ENCODE data around the gene SAMMSON.

SAMMSON gene

DNA sequence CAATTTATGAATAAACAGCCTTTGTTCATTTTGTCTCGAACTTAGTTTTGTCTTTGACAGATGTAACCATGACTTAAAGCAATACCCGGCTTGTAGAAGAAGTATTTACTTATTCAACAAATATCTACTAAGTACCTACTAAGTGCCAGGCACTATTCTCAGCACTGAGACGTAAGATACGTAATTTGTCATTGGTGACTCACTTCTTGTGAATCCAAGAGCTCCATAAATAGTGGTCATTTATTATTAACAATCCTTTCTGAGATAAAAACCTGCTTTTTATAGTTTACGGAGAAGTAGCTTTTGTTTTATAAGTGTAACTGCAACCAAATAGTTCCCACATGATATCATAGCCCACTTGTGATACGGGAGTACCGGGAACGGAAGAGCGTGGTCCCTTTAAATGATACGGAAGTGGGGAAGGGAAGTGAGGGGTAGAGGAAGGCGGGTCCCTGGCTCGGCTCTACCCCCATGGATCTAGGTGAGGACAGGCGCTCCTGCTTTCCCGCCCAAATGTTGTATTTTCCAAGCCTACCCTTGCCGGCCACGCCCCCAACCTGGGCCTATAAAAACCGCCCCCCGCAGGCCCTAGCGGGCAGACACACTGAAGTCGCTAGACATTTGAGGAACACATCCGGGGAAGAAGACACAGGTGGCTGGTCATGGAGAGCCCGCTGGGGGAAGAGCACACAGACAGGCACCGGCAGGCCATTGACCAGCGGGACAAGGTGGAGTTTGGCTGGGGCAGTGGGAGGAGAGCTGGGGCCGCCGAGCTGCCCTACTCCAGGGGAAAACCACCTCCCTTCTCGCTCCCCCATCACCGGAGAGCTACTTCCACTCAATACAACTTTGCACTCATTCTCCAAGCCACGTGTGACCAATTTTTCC, at the start of gene SAMMSON:
SAMMSON (plus strand) TSS at position 594 of the 888 bp plus-strand sequence.
- DNase-seq (ENCODE audit: low spot score): no peak

DNA sequence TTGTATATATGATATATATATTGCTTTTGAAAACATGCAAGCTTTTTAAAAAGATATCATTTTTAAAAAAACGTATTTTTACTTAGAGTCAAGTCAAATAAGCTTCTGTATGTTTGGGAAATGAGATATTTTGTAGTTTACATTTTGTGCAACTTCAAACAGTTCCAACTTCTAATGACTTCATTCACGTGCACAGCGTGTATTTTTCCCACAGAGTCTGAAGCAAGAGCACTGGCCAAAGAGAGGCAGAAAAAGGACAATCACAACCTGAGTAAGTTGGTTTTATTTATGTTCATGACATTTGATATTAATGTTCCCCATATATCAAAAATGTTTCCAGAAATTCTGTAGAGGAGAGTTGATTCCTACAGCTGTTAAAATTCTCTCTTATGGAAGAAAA, 47.9 kb upstream of the SAMMSON start:
- no peak for DNase-seq (ENCODE audit: low spot score)

DNA sequence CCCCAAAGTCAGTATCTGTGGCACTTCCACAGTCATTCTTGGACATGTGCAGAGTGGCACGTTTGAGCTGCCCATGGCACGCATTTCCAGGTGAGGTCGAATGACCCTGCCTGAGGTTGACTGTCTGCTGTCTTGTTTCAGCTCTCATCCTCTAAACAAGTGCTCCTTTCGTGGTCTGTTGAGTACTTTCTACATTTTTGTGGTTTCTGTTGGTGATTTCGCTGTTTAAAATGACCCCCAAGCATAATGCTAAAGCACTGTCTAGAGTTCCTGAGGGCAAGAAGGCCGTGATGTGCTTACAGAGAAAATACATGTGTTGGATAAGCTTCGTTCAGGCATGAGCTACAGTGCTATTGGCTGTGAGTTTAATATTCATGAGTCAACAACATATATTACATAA, 40.0 kb upstream of the SAMMSON start:
- DNase-seq (ENCODE audit: low spot score): no peak

DNA sequence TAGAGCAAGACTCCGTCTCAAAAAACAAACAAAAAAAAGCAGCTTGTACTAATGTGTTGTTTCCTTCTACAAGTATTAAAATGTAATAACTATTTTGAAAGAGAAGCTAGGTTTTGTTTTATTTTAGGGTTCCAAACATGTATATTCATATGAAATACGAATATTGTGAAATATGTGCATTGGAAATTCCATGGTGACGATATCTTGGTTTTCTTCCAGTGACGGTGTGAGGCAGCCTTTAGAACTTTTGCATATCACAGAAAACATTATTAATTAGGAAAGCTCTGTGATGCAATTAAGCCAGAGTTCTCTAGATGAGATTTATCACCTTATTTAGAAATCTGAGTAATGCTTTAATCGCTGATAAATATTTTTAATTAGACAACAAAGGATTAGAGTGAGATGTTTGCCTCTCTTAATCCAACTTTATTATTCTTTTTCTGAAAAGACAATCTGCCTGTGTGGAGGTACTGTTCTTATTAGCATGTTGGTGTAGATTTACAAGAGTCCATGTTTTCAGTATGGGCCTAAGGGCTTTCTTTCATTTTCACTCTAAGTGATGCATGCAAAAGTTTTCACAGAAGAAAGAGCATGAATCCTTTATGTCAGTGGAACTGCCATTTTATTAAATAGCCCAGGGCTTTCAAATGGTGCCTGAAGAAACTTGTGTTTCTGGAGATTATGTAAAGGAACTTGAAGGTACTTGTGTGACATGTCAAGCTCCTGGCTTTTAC, 37.7 kb upstream of the SAMMSON start:
- DNase-seq (ENCODE audit: low spot score): no peak

DNA sequence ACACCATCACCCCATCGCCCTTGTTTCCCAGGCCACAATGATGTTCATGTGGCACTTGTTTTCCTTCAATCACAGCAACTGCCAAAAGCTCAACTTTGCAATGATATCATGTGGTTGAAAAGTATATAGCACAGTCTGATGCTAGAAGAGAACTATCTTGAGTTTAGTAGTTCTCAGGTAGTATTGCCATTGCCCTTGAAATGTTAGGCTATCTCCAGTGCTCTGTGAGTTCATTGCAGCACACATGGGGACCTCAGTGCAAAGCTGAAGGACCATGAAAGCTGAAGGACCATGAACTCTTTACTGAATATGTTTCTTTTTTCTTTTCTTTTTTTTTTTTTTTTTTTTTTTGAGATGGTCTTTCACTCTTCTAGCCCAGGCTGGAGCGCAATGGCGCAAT, 35.9 kb upstream of the SAMMSON start:
- DNase-seq (ENCODE audit: low spot score): no peak

DNA sequence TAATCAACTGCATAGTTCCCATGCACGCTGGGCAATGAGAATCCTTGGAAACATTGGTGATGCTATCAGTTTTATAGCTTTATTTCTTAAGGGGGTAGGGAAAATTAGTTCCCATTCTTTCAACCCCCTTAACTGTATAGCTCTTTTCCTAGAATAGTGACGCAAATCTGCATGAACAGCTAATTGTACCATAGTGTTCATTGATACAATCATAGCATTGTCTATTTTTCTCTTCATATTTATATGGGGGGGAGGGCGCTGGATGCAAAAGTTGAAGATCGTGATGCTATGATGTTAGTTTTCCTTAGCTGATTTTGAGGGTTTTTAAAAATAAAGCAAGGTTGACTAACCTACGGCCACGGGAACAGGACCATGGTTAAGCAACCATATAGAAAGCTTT, 32.4 kb upstream of the SAMMSON start:
- no peak for DNase-seq (ENCODE audit: low spot score)

DNA sequence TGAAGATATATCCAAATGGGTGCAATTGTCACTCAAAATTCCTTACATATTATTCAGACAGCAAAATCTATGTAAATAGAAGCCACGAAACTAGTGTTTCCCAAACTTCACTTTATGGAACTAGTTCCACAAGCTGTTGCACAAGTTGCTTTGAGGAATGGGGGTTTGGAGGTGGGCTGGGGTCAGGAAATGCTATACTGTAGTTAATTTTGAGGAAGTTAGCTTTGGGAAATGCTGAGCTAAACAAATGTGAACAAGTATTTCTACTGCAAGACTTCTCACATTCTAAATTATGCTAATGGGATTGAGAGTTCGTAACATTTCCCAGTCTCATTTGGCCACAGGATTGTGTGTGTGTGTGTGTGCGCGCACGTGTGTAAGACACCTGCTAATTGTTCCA, 28.7 kb upstream of the SAMMSON start:
- DNase-seq (ENCODE audit: low spot score): no peak

DNA sequence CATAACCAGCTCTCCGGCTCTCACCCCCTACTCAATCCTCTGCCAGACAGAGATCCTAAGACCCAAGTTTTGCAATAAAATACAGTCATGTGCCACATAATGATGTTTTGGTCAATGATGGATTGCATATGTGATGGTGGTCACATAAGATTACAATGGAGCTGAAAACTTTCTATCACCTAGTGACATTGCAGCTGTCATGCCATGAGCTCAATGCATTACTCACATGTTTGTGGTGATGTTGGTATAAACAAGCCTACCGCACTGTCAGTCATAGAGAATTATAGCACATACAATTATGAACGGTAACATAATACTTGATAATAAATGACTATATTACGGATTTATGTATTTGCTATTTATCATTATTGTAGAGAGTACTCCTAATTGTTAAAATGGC, 26.9 kb upstream of the SAMMSON start:
- DNase-seq (ENCODE audit: low spot score): no peak

DNA sequence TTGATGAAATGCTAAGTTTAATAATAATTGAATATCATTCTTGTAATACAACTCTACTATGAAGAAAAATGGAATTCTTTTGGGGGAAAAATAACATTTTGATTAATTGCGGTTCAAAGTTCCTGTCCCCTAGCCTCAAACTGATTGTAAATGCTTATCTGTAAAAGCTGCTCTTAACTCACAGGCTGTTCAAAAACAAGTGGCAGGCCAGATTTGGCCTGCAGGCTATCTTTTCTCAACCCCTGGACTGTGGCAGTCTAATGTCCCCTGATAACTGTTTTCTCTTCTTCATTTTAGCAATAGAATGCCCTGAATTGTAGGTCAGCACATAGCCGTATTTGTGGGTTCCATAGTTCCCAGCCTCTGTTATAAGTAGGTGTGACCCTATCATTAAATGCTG, 23.5 kb upstream of the SAMMSON start:
- DNase-seq (ENCODE audit: low spot score): no peak

DNA sequence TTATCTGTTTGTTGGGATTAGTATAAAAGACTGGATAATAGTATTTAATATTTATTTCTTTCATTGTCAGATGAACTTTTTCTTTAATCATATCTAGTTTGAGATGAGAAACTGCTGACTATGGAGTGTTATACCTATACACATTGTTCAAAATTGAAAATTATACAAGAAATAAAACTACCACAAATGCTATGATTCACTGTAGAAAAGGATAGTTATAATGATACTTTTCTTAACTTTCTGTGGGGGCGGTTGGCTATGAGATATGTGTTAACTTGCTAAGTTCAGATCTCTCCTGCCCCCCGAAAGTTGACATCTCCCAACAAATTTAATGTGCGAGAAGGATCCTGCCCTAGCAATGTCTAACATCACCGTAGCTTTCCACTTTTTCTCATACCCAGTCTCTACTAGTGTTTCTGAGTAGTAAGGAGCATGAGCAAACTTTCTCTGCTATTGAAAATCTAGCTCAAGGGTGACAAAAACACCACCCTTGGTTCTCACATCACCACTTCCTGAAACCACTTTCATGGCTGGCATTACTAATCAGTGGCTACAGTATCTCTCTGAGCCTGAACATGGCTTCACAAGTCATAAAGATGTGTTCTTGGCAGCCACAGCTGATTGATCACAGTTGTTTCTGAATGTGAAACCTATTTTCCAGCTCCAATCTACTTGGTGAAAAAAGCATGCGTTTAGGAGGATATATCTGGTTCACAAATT, 15.8 kb upstream of the SAMMSON start:
- no peak for DNase-seq (ENCODE audit: low spot score)

DNA sequence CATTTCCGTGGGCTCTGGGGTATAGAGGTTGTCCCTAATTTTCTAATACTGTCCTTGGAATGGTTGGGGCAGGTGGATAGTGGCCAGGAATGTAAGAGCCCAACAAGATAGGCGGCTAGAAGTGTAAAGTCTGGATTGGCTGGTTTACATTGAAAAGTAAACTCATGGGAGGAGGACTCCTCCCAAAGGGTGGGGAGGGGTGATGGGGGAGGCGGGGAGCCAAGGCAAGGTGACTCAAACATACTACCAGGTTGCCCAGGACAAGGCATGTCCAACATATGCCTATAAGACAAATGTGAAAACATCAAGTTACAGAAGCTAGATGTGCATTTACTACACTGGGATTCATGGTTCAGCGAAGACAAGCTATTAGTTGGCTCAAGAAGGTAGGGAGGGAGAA, 14.3 kb upstream of the SAMMSON start:
- DNase-seq (ENCODE audit: low spot score): no peak

DNA sequence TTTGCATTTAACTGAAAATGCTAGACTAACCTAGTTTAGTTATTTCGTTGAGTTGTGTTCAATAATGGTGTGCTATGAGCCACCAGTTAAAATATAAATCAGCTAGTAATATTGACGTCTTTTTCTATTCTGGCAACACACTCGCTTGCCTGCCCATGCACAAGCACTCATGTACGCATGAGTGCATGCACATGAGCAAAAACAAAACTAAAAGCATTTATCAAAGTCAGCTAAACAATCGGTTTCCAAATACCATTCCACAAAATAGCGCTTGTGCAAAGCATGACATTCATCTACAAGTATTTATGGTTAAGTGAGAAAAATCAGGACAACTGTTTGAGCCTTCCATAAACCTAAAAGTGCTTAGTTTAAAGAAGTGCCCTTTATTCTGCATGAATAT, 13.1 kb upstream of the SAMMSON start:
- no peak for DNase-seq (ENCODE audit: low spot score)

DNA sequence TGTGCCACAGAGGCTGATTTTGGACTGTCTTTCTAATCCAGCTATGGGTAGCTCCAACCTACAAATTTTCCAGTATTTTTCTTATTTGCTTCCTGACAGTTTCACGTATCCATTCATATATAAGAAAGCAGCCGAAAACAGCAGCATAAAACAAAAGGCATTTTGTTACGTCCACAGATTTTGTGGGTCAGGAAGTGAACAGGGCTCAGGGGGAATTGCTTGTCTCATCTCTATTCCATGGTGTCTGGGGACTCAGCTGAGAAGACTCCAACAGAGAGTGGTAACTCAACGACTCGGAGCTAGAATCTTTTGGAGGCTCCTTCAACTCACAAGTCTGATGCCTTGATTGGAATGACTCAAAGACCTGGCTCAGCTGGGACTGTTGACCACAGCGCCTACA, 11.7 kb upstream of the SAMMSON start:
- no peak for DNase-seq (ENCODE audit: low spot score)

DNA sequence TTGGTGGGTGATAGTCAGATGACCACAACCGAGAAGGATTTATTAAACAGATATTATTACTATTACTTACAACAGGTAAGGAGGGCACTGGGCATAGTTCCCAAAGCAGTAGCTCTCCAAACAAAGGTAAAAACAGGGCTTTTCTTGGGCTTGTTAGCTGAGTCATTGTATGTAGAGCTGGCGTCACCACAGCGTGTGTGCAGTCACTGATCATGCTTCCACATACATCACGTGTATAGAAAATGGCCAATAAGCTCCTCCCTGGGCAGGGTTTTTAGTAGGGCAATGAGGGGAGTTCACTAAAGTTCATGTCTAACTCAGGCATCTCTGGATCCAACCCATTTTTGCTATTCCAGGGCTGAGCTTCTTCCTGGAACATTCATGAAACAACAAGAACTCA, 5.8 kb upstream of the SAMMSON start:
- no peak for DNase-seq (ENCODE audit: low spot score)

DNA sequence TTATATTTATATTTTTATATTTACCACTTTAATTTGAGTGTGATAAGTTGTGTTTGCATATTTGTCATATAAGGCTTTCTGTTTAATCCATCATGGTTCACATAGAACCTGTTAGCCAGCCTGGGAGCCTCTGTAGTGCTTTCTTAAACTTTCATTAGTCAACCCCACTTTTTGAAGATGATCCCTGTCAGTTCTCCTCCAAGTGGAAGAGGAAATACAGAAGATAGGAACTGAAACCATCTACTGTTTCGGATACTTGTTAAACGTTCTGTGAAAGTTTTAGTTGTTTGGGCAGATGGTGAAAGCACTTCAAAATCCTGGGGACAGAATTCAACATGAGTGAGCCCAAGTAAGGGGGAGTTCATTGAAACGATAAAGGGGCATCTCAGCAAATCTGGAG, 4.6 kb upstream of the SAMMSON start:
- no peak for DNase-seq (ENCODE audit: low spot score)

DNA sequence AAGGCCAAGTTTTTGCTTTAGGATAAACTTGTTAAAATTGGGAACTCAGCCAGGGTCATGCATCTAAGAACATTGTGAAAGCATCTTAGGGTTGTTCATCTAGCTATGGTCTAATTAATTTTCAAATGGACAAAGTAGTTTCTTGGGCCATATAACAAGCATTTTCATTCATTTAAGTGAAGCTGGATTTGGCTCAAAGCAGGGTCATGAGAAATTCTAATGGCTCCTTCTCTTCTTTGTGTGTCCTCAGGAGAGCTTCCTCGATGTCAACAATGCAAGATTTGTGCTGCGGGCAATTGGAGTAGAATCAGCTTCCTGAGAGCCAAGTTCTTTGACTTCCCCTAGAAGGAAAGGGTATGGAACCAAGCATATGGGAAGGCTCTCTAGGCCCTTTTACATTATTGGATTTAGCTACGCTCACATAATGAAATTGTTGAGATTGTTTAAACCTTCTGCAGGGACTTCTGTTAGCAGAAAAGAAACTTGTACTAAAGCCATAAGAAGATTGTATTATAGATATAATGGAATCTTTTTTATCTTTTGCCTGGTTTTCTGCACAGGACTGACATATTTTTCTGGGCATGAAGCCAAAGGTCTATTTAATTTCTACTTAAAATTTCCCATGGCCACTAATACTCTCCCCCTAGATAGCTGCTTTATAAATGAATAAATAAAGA, 1.8 kb upstream of the SAMMSON start:
- DNase-seq (ENCODE audit: low spot score): no peak

DNA sequence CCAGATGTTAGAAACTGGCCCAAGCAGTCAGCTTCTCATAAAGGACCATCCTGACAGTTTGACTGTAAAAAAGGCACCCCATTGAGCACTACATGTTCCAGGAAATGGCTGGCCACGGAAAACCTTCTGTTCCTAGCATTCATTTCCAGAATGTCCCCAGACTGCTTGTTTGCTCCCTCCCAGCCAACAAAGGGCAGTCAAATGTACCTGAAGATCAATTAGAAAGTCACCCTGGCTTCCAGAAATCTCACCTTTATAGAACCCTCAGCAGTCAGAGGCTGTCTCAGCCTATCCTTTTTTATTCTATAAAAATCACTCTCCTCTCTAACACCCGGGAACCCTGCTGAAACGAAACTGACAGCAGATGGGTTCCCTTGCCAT, 784 bp upstream of the SAMMSON start:
- no peak for DNase-seq (ENCODE audit: low spot score)

DNA sequence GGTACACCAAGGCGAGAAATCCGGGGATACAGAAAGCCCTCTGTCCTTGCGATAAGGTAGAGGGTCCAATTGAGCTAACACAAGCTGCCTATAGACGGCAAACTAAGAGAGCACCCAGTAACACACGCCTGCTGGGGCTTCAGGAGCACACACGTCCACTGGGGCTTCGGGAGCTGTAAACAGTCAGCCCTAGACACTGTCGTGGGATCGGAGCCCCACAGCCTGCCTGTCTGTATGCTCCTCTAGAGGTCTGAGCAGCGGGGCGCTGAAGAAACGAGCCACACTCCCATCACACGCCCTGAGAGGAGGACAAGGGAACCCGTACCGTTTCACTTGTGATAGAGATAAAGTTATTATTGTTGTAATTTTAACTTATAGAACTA, 486 bp downstream of the SAMMSON start:
- DNase-seq (ENCODE audit: low spot score): no peak

DNA sequence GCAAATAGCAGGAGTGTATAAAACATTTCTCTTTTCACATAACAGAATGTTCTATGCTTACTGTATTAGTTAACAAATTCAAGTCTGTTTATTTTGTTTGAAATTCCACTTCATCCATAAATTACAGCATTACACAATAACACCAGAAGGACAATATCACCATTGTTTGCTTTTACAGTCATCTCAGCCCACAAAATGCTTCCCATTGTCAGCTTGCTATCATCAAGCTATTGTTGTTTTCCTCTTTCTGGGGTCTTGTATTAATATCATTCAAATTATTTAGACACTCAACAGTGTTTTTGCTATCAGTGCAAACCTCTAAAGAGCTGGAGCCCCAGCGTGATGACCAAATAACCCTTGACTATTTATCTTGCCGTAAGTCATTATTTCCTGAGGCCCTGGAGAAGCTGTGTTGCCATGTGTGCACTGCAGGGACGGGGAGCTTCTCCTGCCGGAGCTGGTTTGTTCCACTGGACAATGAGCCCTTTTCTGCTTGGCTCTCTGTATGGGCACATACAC, 1.1 kb downstream of the SAMMSON start:
- DNase-seq (ENCODE audit: low spot score): no peak

DNA sequence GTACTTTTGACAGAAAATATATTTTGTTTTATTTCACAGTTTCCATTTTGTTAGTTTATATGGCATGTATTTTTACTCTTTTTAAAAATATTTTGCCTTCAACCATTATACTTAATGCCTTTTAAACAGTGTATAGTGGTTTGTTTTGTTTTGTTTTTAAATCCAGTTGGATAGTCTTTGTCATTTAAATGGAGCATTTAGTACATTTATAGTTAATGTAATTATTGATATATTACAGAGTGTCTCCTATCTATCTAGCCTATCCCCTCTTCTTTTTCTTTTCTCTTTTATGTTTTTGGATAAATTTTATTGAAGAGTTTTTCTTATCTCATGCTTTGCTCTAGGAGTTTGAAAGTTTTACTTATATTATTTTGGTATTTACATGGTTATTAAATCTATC, 3.6 kb downstream of the SAMMSON start:
- DNase-seq (ENCODE audit: low spot score): no peak

DNA sequence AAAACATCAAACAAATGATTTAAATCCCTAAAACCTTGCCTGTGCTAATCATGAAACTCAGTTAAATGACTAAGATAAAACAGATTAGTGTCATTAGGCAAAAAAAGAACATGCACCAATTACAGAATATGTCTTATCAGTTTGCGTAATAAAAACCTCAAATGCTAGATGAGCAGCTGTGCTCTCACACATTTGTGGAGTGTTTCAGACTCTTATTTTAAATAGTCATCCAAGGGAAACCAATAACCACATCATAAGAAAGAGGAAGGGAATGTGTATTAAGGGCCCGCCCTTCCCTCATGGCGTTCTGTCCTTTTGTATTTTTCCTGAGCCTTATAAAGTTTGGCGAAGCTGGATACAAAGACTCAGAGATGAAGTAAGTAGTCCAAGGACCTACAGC, 6.6 kb downstream of the SAMMSON start:
- DNase-seq (ENCODE audit: low spot score): no peak

DNA sequence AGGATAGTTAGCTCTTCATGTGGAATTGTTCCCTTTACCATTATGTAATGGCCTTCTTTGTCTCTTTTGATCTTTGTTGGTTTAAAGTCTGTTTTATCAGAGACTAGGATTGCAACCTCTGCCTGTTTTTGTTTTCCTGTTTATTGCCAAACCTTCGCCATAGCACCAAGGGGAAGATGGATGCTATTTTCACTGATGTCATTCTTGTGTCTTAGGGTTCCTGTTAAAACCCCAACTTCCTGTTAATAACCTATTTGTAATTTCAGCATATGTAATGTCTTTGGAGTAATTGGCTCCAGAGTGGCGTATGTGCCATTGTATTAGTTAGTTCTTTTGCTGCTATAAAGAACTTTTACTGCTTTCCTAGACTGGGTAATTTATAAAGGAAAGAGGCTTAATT, 10.8 kb downstream of the SAMMSON start:
- DNase-seq (ENCODE audit: low spot score): no peak

All from hematopoietic multipotent progenitor cell treated with erythropoietin and hydrocortisone succinate and interleukin-3 and kit ligand, for 15 days (in vitro differentiated cells).